Sciatic nerve (tissue), 2 donors: ENCODE results near the gene ZBTB16. TPM values are rescaled to one million over a fixed set of nuclear protein-coding genes. Genes with fewer than 3 reads are reported as not detected.

ENCODE experiments used
- ATAC-seq: fragments of 200-7000 bp; cut with Tn5 transposase; one replicate; pipeline ENCODE4 v1.9.1; 2020; ENCODE audit warnings: mild to moderate bottlenecking, moderate library complexity
- DNase-seq: peaks from one replicate; pipeline ENCODE4 v3.0.0-alpha.2; 2020; ENCODE audit warnings: low spot score
- intact Hi-C: fragments of 100-400 bp; cut with DNase I; formaldehyde crosslinking; loops from one replicate; pipeline ENCODE4 v1.14.2; 2022
- total RNA-seq: library from RNA; stranded (reverse); fragmentation: NEBNext Ultra II Directional; extraction: Animal tissue kit (Norgen Biotek cat#: 25700); gene quantifications from one replicate; pipeline ENCODE4 v1.2.1, GENCODE V29; 2021
- donor health status: DM: no; HTN: no; CAD: no.
- donor health status: DM: no; HTN: no; CAD: no.

Gene ZBTB16
- total RNA-seq, 1 donor from 2014 or later = 22.7 TPM

DNA sequence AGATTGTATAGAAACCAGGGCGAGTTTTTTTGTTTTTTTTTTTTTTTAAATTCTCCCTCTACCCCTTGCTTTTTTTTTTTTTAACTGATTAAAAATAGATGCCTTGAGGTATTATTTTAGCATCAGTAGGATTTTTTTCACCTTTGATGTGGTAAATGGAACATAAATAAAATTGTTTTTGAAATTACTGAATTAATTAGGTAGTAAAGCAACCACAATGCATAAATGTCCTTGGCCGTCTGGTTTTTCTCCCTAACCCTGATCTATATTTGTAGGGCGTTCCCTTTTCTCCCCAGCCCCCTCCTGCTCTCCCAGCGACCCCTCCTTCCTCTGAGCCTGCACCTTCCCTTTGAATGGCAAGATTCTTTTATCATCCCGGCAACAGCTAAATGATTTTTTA lies 107.8 kb downstream of the ZBTB16 start:
- intact Hi-C loops = no loop called here
- DNase-seq = no peak

DNA sequence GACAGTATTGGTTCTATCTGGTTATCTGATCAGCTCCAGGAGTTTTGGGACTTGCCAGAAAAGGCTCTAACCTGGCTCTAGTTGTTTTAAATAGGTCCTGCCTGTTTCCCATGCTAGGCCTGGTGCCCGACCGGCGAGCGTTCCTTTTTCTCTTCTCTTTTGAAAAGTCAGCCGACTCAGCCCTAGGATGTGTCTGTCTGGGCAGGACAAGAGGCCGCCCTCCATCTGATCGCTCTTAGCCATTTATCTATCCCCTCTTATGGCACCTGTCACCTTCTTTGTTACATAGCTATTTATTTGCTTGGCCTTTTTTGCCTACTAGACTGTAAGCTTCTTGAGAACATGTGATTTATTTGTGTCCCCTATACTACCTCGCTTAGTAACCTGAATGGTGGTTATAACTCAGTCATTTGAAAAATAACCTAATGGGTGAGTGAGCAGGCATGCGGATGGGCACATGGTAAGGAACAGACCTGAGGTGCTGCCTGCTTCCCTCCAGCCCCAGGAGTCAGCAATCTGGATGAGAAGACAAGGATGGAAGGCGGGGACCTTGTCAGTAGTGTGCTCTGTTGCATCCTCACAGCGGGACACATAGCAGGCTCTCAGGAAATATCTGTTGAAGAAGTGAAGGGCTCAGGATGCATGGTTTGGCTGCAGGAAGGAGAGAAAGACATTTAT lies 108.4 kb downstream of the ZBTB16 start:
- ATAC-seq (no peak), DNase-seq (no peak)
- intact Hi-C loops = no loop called here

More for the DNA sequence above, 107.8 kb downstream of the ZBTB16 start:
- no peak for ATAC-seq

DNA sequence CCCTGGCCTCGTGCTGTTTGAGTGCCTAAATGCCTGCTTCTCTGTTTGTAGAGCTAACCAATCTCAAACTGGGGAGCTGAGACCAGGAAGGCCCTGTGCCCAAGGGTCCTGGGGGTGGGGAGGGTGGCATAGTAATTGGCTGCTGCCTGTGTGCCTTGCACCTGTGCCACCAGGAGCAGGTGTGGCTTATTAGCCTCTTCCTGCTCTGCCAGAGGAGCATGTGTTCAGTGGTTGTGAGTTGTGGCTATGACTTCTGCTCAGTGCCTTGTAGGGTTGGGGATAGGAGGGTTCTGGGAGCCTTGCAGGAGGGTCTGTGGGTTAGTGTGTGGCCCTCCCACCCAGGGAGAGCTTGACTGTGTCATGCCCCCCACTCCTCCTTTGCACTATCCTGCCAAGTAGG lies 109.2 kb downstream of the ZBTB16 start:
- ATAC-seq = no peak
- intact Hi-C loops = no loop called here
- DNase-seq = no peak

DNA sequence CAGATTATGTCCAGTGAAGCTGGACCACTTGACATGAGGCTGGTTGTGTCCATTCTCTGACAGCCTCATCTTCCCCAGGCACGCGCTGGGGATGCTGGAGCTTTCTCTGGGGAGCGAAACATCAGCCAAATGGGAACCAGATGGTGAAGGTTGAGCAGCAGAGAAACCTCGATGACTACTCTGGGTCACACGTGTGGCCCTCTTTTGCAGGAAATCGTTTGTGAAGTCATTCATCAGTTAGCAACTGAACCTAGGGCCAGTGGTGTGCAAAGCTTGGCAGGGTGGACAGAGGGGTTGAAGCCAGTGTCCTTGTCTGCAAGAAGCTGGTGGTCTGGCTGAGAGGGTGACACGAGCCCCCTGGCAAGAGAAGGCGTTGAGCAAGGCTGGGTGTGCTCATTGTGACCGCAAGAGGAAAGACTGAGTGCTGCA lies 109.8 kb downstream of the ZBTB16 start:
- peak; percentile 54 for ATAC-seq
- DNase-seq = no peak

DNA sequence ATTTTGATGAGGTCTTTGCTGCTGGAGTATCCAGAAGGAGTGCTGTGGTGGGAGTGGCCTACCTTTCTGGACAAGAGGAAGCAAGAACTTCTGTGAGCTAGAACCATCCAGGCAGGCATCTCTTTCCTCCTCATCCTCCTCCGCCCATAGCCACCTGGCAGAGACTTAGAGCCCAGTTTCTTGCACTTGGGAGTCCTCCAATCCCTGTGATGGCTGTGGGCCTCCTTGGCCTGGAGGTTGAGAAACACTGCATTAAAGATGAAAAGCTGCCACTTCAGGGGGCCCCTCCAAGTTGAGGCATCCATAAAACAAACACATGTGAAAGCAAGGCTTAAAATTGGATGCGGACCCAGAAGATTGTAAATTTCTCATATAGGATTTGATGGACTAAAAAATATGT lies 110.3 kb downstream of the ZBTB16 start:
- ATAC-seq = no peak
- DNase-seq = no peak
- intact Hi-C loops = no loop called here

More for the DNA sequence above, 109.8 kb downstream of the ZBTB16 start:
- intact Hi-C loops = no loop called here

DNA sequence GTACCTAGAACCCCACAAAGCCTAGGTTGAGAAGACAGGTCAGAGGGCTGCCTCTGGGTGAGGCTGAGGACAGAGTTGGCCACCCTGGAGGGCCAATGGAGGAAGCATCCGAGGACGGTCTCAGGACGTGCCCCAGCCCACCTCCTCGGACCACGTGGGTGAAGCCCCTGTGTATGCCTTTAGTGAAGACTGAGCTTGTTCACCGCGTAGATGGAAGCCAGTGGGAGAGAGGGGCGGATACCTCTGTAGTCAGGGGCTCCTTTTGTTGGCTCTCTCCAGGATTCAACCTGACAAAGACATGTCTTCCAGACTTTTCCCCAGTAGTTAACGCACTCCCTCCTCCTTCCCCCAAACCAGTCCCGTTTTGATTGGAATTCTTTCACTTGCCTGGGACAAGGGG lies 110.7 kb downstream of the ZBTB16 start:
- intact Hi-C loops = no loop called here
- no peak for DNase-seq

DNA sequence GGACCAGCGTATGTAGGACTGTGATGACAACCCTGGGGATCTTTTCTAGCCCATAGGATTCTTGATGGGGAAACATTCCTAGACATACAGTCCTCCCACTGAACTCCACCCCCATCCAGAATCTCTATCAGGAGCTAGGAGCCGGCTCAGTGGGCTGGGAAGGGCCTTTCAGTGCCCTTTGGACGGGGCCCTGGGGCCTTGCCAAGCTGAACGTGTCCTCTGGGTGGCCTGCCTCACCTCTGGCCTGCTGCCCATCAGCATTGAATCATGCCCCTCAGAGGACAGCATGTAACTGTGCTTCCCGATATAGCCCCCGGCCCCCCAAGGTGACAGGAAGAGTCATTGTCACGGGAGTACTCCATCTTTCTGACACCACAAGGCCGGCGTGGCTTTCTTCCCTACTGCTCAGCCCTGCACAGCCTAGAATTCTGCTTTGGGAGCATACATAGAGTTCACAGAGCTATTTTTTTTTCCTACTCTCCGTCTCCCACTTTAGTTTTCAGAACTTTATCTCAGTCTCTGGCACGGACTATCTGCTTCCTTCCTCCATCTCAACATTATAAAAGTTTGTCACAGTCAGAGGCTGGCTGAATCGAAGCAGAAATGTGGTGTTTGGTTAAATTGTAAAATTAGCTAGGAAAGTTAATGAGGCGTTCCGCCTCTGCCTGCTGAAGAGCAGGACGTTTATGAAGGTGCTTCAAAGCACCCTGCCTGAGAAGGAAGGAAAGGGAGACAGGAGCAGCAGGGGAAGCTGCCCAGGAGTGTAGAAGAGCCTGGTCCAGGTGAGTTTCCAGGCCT lies 111.9 kb downstream of the ZBTB16 start:
- no peak for DNase-seq
- intact Hi-C loops = no loop called here
- peak; percentile 16 for ATAC-seq

More for the DNA sequence above, 110.7 kb downstream of the ZBTB16 start:
- ATAC-seq = no peak

DNA sequence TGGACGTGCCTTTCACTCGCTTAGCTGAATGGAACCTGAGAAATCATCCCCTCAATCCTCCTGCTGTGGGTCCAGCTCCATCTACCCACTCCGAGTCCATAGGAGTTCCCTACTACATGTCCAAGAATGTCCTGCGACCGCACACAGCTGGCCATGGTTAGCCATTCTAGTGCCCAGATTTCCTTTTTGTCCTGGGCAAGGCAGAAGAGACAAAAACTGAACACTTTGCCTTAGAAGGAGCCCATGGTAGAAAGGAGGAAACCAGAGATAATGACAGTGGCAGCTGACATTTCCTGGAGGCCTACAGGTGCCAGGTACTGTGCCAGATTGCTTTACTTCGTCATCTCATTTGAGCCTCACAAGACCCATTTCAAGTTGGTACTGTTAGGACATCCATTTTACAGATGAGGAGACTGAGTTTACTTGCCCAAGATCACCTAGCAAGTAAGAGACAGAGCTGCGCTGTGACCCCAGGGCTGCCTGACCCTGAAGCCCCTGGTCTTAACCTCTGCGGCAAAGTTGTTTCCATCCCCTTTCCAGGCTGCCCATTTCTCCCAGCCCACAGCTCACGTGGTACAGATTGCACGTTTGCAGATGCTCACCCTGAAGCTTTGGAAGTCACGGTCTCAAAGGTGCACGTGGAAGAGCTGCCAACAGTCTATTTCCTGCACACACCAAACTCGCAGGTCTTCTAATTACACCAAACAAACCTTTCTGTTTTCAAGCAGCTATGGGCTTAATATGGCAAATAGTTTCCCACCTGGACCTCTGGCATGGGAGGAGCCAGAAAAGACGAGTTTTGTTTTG lies 112.7 kb downstream of the ZBTB16 start:
- DNase-seq (no peak), ATAC-seq (no peak)
- intact Hi-C loops = no loop called here

DNA sequence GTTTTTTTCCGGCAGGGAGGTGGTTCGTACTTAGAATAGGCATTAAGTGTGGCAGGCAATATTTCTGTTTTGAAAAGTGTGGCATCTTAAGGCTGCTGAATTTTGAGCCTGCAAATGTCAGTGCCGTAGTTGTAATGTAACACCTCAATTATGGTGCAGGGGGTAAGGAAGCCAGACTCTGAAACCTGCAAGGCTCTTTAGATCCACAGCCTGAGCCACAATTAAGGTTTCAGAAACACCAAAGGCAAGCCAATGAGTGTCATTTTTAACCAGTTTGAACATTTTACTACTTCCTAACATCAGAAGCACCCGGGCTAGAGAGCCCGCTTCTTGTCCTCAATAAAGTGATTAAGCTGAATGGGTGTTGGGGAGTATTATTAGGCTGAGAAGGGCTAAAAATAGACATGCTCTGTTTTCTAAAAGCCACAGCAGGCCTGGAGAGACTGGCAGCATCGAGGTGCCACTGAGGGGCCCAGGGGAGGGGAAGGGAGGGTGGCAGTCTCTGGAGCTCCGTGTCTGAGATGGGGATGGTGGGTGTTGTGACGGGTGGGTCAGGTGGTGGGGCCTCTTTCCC lies 113.4 kb downstream of the ZBTB16 start:
- DNase-seq (no peak), ATAC-seq (no peak)
- intact Hi-C loops = no loop called here

DNA sequence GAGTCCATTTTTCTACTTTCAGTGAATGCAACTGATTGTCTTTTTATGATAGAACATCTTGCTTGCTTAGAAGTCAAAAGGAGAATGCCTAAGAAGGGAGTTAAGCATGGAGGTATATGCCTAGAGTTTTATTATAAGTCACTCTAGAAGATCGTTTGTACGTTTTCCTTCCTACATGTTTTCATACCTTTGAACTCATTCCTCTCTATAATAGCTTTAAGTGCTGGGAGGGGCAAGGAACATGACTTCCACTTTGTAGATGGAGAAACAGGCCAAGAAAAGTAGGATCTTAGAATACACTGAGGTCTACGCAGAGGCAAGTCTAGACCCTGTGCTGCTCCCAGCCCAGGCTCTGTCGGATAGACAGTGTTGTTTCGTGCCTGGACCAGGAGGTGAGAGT lies 114.3 kb downstream of the ZBTB16 start:
- intact Hi-C loops = no loop called here
- ATAC-seq = no peak
- DNase-seq = no peak

DNA sequence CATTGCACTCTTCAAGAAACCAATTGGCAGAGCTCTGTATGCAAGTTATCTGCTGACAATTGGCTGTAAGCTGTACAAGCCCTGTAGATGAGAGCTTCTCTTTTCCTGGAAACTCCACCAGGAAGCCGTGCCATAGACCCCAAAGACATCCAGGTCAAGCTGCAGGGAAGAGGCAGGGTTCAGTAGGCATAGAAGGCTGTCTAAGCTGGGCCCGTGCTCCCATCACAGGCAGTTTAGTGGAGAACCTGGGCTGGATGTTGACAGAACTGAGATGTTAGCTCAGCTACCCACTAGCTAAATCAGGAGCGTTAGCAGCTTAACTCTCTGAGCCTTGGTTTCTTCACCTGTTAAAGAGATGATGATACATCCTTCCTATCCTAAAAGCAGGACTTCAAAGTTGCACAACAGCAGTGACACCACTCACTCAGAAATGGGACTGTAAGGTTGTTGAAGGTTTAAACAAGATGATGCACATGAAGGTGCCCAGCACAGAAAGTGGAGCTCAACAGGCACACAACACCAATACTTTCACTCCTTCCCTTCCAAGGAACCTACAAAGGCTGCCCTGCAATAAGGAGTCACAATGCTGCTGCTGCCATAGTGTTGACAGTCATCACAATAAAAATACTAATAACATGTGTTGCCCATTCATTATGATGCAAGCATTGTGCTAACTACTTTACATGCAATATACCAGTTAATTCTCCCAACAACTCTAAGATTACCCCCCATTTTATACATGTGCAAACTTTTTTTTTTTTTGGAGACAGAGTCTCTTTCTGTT lies 115.4 kb downstream of the ZBTB16 start:
- DNase-seq = no peak
- intact Hi-C loops = loop anchor here (5.0 kb wide), 1 partner anchor 113 kb away; no protein-coding TSS in a partner anchor
- ATAC-seq = no peak

DNA sequence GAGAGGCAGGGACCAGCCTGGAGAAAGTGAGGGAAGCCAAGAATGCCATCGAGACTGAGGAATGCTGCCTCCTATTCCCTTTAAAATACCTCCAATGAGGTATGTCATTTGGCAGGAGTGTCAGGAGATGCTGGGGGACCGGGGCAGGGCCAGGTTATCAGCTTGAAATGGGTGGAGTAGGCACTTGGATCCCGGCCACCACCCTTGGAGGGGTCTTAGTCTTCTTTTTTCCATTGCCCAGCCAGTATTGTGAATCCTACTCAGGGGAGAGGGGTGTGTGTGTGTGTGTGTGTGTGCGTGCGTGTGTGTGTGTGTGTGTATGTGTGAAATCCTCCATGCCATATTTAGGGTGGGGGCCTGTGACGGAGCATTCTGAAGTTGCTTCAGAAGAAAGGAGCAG lies 116.2 kb downstream of the ZBTB16 start:
- intact Hi-C loops = loop anchor here (5.0 kb wide), 1 partner anchor 113 kb away; no protein-coding TSS in a partner anchor
- ATAC-seq = no peak
- DNase-seq = no peak

DNA sequence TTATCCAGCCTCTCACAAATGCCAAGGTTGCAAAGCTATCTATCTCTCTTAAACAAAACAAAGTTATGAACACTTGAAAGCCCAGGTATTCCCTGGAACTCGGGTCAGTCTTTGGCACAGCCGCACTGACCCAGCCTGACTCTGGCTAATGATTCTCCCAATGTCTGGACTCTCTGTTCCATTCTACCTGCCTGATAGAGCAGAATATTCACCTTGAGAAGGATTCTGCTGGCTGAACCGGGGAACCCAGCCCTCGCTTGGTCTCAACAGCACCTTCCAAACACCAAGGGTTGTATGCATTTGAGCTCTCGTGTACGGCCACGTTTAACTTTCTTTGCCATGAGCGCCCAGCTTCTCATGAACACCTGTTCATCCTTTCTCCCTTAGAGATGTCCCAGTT lies 116.8 kb downstream of the ZBTB16 start:
- intact Hi-C loops = loop anchor here (5.0 kb wide), 1 partner anchor 114 kb away; no protein-coding TSS in a partner anchor
- no peak for ATAC-seq
- DNase-seq = no peak

DNA sequence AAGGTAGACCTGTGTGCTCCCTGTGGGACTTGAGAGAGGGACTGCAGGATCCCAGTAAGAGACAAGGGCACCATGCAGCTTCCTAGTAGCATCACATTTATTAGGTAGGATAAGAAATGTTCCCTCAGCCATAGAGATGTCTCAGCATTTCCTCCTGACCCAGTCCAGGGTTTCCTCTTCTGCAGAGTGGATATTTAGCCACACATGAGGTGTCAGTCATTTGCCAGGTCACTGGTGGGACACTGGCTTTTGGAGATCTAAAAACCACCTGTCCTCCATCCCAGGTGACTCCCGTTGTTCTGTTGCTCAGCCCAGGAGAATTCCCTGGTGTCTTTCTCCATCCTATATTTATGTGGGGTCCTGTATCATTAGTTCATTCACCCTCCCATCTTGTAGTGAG lies 119.1 kb downstream of the ZBTB16 start:
- intact Hi-C loops = loop anchor here (5.0 kb wide), 1 partner anchor 116 kb away; no protein-coding TSS in a partner anchor
- no peak for DNase-seq
- ATAC-seq = no peak

DNA sequence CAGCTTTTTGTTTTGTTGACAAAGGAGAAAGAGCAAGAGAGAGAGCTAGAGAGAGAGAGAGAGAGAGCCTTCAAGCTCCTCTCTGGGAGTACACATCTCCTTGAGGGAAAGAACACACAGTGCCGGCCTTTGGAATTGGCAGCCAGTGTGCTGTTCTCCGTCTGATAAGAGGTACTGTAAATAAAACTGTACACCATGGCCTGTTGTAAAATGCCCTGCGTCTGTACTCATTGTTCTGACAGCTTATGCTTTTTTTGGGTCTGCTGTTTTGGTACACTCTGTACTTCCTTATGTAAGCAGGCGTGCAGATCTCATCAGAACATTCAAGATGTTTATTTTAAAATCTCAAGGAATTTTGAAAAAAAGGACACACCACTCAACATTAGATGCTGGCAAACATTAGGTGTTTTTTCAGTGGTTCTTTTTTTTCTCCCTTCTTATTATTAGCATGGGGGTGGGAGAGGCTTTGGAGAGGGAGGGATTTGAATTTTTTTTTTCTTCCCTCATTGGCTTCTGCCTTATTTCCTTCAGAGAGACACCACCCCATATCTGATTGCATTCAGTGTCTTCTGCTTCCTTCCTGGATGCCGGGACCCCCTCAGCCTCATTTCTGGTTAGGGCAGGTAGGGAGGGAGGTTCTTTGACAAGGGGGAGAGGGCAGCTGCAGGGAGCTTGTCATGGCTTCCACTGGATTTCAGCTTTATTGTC lies 119.9 kb downstream of the ZBTB16 start:
- DNase-seq = no peak
- intact Hi-C loops = loop anchor here (5.0 kb wide), 1 partner anchor 117 kb away; no protein-coding TSS in a partner anchor
- ATAC-seq = peak; percentile 94

DNA sequence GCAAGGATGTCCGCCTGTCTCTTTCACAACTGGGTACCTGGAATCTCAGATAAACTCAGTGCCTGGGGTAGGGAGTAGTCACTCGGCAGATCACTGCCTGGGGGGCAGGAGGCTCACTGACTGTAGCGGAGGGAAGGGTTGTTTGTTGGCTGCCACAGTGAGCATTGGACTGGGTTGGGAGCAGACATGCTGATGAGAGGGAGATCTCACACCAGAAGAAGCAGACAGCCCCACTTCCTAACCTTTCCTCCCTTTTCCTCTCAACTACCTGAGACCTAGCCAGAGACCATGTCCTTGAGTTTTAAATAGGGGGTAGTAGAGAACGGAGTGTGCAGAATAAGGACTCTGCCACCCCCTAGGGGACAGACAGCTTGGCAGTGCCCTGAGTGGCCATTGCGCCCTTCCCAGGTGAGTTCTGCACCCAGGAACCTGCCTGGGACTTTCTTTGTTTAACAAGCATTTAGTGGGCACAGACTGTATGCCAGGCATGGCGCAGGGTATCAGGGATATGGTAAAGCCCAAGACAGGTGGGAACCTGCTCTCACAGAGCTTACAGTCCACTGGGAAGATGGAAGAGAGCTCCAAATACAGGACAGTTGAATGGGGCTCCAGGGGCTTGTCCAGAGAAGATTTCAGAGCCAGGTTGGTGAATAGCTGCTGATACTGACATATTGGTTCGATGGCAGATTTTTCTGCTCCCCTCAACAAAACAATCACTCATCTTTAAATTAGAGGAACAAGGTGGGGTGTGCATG lies 121.0 kb downstream of the ZBTB16 start:
- intact Hi-C loops = no loop called here
- ATAC-seq = peak; percentile 23
- no peak for DNase-seq

DNA sequence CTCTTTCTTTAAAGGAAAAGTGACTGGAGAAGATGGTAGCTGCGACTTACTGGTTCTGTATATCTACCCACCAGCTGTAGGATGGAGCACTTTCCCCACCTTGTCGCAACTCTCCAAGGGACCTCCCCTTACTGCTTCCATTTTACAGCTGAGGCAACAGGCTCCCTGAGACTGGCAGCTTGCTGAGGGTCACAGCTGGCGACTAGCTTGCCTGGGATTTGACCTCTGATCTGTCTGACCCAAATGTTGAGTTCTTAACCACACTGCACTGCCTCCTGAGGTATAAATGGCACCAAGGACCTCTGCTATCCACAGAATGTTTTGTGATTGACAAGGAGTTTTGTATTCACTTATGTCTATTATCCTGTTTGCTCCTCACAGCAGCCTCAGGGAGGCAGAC lies 121.7 kb downstream of the ZBTB16 start:
- intact Hi-C loops = no loop called here
- DNase-seq (no peak), ATAC-seq (no peak)
